Natural killer cell (primary cell): ENCODE measurements around the gene DDIT4. TPM values are rescaled to one million over a fixed set of nuclear protein-coding genes. Genes with fewer than 3 reads are reported as not detected.
"Not testable (repeated sequence)": the region's sequence is repeated elsewhere in the genome, so short reads cannot be mapped to it uniquely, and the experiment has no call there.

Source experiments
- ATAC-seq, 3 donors: fragments of 150-1000 bp in 2 of 3; fragments of 200-7000 bp in 1 of 3; cut with Tn5 transposase; 1 replicate in 1 of 3; 2 replicates in 2 of 3; pipeline ENCODE4 v1.10.0; 2021; ENCODE audit warnings: mild to moderate bottlenecking in 2 of 3, moderate library complexity in 2 of 3
- DNase-seq, 2 donors: peaks; one replicate each; pipeline versions ENCODE4 v3.0.0 to v3.0.0-alpha.2; 2013 to 2021; ENCODE audit warnings: mixed read lengths in 1 of 2
- H3K27ac ChIP-seq: one replicate; pipeline ENCODE4 v1.5.1; 2013; ENCODE audit warnings: mild to moderate bottlenecking, low read length
- H3K27me3 ChIP-seq: one replicate; pipeline ENCODE4 v1.6.1; 2013; ENCODE audit warnings: low read length; ENCODE audit not compliant: control insufficient read depth, insufficient read depth
- H3K36me3 ChIP-seq: one replicate; pipeline ENCODE4 v1.6.1; 2013; ENCODE audit warnings: low read length; ENCODE audit not compliant: control insufficient read depth, insufficient read depth
- H3K4me1 ChIP-seq: one replicate; pipeline ENCODE4 v1.6.1; 2013; ENCODE audit warnings: low read length; ENCODE audit not compliant: control insufficient read depth, insufficient read depth
- H3K4me3 ChIP-seq: one replicate; pipeline ENCODE4 v1.5.1; 2013; ENCODE audit warnings: low read length
- H3K9me3 ChIP-seq: one replicate; pipeline ENCODE4 v1.6.1; 2013; ENCODE audit warnings: low read length; ENCODE audit not compliant: control insufficient read depth, insufficient read depth
- H3K27ac Mint-ChIP-seq, 2 donors: one replicate each; pipeline ENCODE4 v1.8.0; 2022; ENCODE audit warnings: mild to moderate bottlenecking in 2 of 2, mixed read lengths in 2 of 2, moderate library complexity in 1 of 2
- H3K27me3 Mint-ChIP-seq, 2 donors: one replicate each; pipeline ENCODE4 v1.8.0; 2022; ENCODE audit warnings: low read depth in 2 of 2, mixed read lengths in 2 of 2
- H3K36me3 Mint-ChIP-seq: one replicate; pipeline ENCODE4 v1.8.0; 2022; ENCODE audit warnings: mixed read lengths
- H3K4me1 Mint-ChIP-seq, 2 donors: one replicate each; pipeline ENCODE4 v1.8.0; 2022; ENCODE audit warnings: mixed read lengths in 2 of 2
- H3K4me3 Mint-ChIP-seq: one replicate; pipeline ENCODE4 v1.8.0; 2022; ENCODE audit warnings: mild to moderate bottlenecking, moderate library complexity, mixed read lengths
- H3K9me3 Mint-ChIP-seq, 2 donors: one replicate each; pipeline ENCODE4 v1.8.0; 2022; ENCODE audit warnings: mixed read lengths in 2 of 2
- CTCF ChIP-seq: fragments of 200-600 bp; IDR thresholded peaks from one replicate; pipeline ENCODE4 v1.8.0; 2022; ENCODE audit warnings: antibody characterized with exemption
- WGBS: methylation state at CpG from one replicate; pipeline ENCODE4 v1.1.7; 2013; ENCODE audit warnings: missing lambda C conversion rate; ENCODE audit not compliant: insufficient coverage; 5-methylcytosine and 5-hydroxymethylcytosine counted together
- intact Hi-C: fragments of 100-400 bp; cut with micrococcal nuclease; formaldehyde crosslinking; loops from one replicate; pipeline ENCODE4 v1.14.2; 2022
- total RNA-seq, 4 donors: library from RNA; stranded (reverse); fragments of 120-200 nt in 1 of 4; gene quantifications; one replicate each; pipeline versions ENCODE4 v1.2.3 to v1.2.4, GENCODE V29; 2013 to 2022

Gene DDIT4
- total RNA-seq, 3 donors from 2014 or later (not counting 1 experiment from before 2014, with no cell fraction given): 174 to 232 (median 200) TPM

- ATAC-seq (no peak), DNase-seq (no peak)
- no peaks in the 10 kb centered on the region for H3K27me3 ChIP-seq
- no peaks in the 10 kb centered on the region for H3K9me3 Mint-ChIP-seq
- no peaks in the 10 kb centered on the region for H3K36me3 Mint-ChIP-seq
- H3K9me3 ChIP-seq: no peaks in the 10 kb centered on the region
- peak overlapping the region; percentile 68 to 73 for H3K27ac Mint-ChIP-seq
- no peaks in the 10 kb centered on the region for H3K36me3 ChIP-seq
- H3K4me3 Mint-ChIP-seq: no peak overlapping the region
- H3K4me3 ChIP-seq: no peak overlapping the region
- no peaks in the 10 kb centered on the region for H3K27me3 Mint-ChIP-seq
- H3K27ac ChIP-seq: no peak overlapping the region
- WGBS: 80% methylated on average over 6 of the region's 6 CpGs
- TF ChIP-seq CTCF: no peak
- peaks cover 20 to 44% of the 10 kb centered on the region in 2 donors for H3K4me1 Mint-ChIP-seq
- peaks cover 27% of the 10 kb centered on the region for H3K4me1 ChIP-seq
- intact Hi-C loops: no loop called here
Observed at GRCh38 chr10:72292223-72292691, 18.5 kb downstream of the DDIT4 start.

GRCh38 chr10:72295330-72295910 lies 21.7 kb downstream of the DDIT4 start:
- H3K27me3 Mint-ChIP-seq: no peaks in the 10 kb centered on the region
- Histone ChIP-seq H3K27ac (no peak overlapping the region), H3K27me3 (no peaks in the 10 kb centered on the region), H3K36me3 (no peaks in the 10 kb centered on the region), H3K9me3 (no peaks in the 10 kb centered on the region), H3K4me3 (no peak overlapping the region), H3K4me1 (peaks cover 45% of the 10 kb centered on the region)
- TF ChIP-seq CTCF: no peak
- 87% methylated on average over 8 of the region's 8 CpGs for WGBS
- intact Hi-C loops: no loop called here
- DNase-seq (no peak), ATAC-seq (no peak)
- H3K4me3 Mint-ChIP-seq: peak overlapping the region; percentile 62
- no peaks in the 10 kb centered on the region for H3K9me3 Mint-ChIP-seq
- peaks cover 31 to 58% of the 10 kb centered on the region in 2 donors for H3K4me1 Mint-ChIP-seq
- H3K27ac Mint-ChIP-seq: peak overlapping the region; percentile 81 to 99
- H3K36me3 Mint-ChIP-seq: no peaks in the 10 kb centered on the region

- peak overlapping the region; percentile 65 for H3K4me3 ChIP-seq
- not testable (repeated sequence) for ATAC-seq
- whole genome bisulfite sequencing: 1% methylated on average over 8 of the region's 19 CpGs
Observed at GRCh38 chr10:72296829-72297280, 23.1 kb downstream of the DDIT4 start.

GRCh38 chr10:72297281-72297804 lies 23.6 kb downstream of the DDIT4 start:
- DNase-seq: peak; percentile 91 to 99
- H3K36me3 Mint-ChIP-seq: no peaks in the 10 kb centered on the region
- ATAC-seq: peak; percentile 72 to 90 (median 81)
- H3K27me3 Mint-ChIP-seq: no peaks in the 10 kb centered on the region
- no peaks in the 10 kb centered on the region for H3K27me3 ChIP-seq
- H3K27ac ChIP-seq: peak overlapping the region; percentile 98
- no peaks in the 10 kb centered on the region for H3K9me3 Mint-ChIP-seq
- H3K9me3 ChIP-seq: no peaks in the 10 kb centered on the region
- intact Hi-C loops: loop anchor here (1.0 to 2.0 kb wide), 6 partner anchors 23 to 49 kb away; no protein-coding TSS in a partner anchor
- H3K4me3 ChIP-seq: peak overlapping the region; percentile 65
- H3K27ac Mint-ChIP-seq: peak overlapping the region; percentile 97 to 99
- H3K36me3 ChIP-seq: no peaks in the 10 kb centered on the region
- peaks cover 41 to 66% of the 10 kb centered on the region in 2 donors for H3K4me1 Mint-ChIP-seq
- TF ChIP-seq CTCF: no peak
- 0% methylated on average over 30 of the region's 30 CpGs for WGBS
- H3K4me3 Mint-ChIP-seq: peak overlapping the region; percentile 89
- peaks cover 48% of the 10 kb centered on the region for H3K4me1 ChIP-seq

More at GRCh38 chr10:72296829-72297280, 23.1 kb downstream of the DDIT4 start:
- intact Hi-C loops: loop anchor here (1.0 to 2.0 kb wide), 6 partner anchors 23 to 48 kb away; no protein-coding TSS in a partner anchor
- H3K27me3 Mint-ChIP-seq, H3K36me3 Mint-ChIP-seq, H3K9me3 ChIP-seq, H3K36me3 ChIP-seq, H3K9me3 Mint-ChIP-seq, H3K27me3 ChIP-seq, DNase-seq: not testable (repeated sequence)
- peaks cover 41 to 68% of the 10 kb centered on the region in 2 donors for H3K4me1 Mint-ChIP-seq
- peaks cover 45% of the 10 kb centered on the region for H3K4me1 ChIP-seq
- H3K27ac ChIP-seq: peak overlapping the region; percentile 98
- H3K4me3 Mint-ChIP-seq: peak overlapping the region; percentile 89
- peak overlapping the region; percentile 97 to 99 for H3K27ac Mint-ChIP-seq
